HG03135 (cell line): ENCODE data around the gene KCNH3.

ENCODE experiments used
- ATAC-seq: cut with Tn5 transposase; IDR thresholded peaks from one replicate; pipeline ENCODE4 v1.9.1; 2021; ENCODE audit warnings: mild to moderate bottlenecking, moderate library complexity; ENCODE audit not compliant: unreplicated experiment

KCNH3 gene

GRCh38 chr12:49543221-49543913 lies 4.5 kb downstream of the KCNH3 start:
- ATAC-seq: no peak

DNA sequence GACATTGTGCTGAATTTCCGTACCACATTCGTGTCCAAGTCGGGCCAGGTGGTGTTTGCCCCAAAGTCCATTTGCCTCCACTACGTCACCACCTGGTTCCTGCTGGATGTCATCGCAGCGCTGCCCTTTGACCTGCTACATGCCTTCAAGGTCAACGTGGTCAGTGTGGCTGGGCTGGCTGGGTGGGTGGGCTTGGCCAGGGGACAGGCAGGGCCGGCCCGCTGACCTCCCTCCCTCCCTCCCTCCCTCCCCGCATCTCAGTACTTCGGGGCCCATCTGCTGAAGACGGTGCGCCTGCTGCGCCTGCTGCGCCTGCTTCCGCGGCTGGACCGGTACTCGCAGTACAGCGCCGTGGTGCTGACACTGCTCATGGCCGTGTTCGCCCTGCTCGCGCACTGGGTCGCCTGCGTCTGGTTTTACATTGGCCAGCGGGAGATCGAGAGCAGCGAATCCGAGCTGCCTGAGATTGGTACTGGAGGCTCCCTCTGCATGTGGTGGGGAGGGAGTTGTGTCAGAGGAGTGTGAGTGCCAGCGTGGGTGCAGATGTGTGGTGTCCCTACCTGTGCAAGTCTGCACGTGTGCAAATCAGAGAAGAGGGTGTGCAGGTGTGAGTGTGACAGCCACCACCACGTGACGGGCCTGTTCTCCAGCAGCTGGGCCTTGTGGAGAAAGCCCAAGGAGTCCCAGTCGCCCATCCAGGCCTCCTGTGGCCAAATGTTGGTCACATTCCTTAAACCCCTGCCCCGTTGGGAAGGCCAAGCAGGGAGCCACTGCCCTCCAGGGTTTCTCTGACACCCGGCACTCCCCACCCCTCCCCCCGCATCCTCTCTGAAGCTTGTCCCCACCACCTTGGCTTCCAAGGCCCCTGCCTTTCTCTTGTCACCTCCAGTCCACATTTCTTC lies 5.3 kb downstream of the KCNH3 start:
- ATAC-seq: no peak

- ATAC-seq: no peak
These were observed 7.0 kb downstream of the KCNH3 start for GRCh38 chr12:49545815-49546214.

- no peak for ATAC-seq
These were observed 7.7 kb downstream of the KCNH3 start for GRCh38 chr12:49546481-49546880.

DNA sequence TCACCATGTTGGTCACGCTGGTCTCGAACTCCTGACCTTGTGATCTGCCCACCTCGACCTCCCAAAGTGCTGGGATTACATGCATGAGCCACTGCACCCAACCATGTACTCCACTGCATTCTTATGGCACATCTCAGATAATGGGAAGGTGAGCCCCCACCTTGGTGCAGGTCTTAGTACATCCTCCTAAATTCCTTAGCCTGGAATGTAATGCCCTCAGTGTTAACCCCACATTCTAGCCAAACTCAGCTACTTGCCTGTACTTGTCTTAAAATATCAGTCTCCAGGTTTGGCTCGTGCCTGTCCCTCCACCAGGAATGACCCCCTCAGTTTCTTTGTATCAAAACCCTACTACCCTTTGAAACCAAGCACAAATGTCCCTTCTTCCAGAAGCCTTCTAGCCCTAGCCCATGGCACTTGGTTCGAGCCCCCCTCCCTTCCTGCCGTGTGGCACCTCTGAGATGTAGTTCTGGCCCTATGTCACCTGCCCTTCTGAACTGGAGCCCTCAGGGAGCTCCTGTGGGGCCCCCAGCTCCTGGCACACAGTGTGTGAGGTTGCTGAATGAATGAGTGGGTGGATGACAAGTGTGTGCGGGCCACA lies 8.4 kb downstream of the KCNH3 start:
- ATAC-seq: no peak

DNA sequence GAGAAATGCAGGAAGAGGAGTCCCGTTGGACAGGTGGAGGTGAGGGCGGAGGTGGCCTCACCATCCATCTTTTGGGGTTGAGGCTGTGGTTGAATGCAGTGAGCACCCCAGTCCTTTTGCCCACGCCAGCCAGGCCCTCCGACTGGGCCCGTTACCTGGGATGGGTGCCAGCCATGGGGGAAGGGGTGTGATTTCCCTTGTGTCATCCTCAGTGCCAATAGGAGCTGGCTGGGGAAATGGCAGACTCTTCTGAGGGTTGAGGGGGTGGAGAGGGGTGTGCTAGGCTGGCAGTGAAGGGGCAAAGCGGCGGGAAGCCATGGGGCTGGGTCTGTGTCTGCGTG lies 9.6 kb downstream of the KCNH3 start:
- no peak for ATAC-seq

DNA sequence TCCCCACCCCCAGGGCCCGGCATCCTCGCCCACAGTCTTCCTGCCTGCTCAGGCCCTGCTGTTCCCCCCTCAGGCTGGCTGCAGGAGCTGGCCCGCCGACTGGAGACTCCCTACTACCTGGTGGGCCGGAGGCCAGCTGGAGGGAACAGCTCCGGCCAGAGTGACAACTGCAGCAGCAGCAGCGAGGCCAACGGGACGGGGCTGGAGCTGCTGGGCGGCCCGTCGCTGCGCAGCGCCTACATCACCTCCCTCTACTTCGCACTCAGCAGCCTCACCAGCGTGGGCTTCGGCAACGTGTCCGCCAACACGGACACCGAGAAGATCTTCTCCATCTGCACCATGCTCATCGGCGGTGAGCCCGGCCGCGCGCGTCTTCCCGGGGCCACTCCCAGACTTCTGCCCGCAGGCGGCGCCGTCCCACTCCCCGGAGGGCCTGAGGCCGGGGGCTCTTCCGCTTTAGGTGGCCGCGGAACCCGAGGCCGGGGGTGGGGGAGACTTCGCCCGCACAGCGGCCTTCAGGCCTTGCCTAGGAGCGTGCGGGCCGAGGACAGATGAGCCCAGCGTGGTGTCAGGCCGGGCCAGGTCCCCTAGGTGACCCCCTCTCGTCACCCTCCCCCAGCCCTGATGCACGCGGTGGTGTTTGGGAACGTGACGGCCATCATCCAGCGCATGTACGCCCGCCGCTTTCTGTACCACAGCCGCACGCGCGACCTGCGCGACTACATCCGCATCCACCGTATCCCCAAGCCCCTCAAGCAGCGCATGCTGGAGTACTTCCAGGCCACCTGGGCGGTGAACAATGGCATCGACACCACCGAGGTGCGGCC lies 10.2 kb downstream of the KCNH3 start:
- no peak for ATAC-seq

DNA sequence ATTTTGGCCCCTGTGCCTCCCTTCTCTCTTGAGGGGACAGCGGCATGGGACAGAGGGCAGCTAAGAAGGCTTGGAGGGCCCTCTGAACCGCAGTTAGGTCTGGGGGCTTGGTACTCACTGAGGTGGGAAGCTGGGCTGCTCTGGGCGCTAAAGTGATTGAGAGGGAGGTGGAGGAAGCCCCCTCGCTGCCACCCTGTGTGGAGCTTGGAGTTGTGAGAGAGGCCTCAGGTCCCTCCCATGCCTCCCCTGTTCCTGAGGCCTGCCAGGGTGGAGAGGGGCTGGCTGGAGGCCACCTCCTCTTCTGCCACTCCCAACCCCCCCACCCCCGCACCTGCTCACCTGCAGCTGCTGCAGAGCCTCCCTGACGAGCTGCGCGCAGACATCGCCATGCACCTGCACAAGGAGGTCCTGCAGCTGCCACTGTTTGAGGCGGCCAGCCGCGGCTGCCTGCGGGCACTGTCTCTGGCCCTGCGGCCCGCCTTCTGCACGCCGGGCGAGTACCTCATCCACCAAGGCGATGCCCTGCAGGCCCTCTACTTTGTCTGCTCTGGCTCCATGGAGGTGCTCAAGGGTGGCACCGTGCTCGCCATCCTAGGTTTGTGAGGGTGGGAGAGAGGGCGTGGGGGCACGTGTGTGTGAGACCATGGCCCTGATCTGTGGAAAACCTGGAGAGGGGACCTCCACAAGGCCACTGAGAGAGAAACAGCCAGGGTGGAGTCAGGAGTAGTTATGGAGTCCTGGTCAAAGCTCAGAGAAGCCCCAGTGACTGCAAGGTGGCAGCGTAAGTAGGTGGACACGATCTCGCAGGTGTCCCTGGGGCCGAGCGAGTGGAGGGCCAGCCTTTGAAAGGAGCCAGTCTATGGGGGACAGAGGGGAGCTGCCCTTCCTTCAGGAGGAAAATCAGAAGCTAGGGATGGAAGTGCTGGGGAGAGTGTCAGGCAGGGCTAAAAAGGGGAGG lies 11.2 kb downstream of the KCNH3 start:
- no peak for ATAC-seq

GRCh38 chr12:49550693-49551252 lies 11.9 kb downstream of the KCNH3 start:
- no peak for ATAC-seq

DNA sequence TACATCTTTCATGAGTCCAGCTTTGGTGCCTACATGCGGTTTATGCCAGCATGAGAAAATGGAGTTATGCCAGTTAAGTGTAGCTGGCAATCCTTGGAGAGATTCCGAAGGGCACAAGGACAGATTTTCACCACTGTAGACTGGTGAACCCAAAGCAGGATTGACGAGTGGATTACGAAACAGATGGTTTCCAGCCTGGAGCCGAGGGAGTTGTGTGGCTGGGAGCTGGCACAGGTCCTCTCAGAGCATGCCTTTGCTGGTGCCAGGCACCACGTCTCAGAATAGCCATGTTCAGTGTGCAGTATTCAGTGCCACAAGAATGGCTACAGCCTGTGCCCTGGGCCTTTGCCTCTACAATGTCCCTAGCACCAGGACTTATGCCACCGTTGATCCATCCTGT lies 13.2 kb downstream of the KCNH3 start:
- no peak for ATAC-seq

GRCh38 chr12:49552425-49552824 lies 13.6 kb downstream of the KCNH3 start:
- ATAC-seq: no peak

GRCh38 chr12:49552899-49553298 lies 14.1 kb downstream of the KCNH3 start:
- no peak for ATAC-seq

GRCh38 chr12:49553512-49554088 lies 14.8 kb downstream of the KCNH3 start:
- no peak for ATAC-seq

GRCh38 chr12:49554266-49554665 lies 15.4 kb downstream of the KCNH3 start:
- no peak for ATAC-seq

DNA sequence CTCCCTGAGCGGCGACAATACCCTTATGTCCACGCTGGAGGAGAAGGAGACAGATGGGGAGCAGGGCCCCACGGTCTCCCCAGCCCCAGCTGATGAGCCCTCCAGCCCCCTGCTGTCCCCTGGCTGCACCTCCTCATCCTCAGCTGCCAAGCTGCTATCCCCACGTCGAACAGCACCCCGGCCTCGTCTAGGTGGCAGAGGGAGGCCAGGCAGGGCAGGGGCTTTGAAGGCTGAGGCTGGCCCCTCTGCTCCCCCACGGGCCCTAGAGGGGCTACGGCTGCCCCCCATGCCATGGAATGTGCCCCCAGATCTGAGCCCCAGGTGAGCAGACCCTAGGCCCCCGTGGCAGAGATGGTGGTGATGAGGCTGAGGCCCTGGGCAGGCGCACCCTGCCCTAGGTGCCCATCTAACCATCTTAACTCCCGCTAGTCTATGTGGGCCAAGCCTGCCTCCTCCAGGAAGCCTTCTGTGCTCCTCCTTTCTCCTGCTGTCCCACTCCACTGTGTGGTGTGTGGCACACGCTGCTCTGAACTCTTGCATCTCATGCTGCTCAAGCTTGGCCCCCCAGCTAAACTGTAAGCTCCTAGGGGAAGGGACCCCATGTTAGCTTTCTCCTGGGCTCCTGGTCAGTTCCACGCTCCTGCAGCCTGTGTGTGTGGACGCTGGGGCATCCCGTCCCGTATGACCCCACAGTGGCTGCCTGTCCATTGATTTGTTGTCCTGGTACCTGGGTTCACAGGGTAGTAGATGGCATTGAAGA lies 17.0 kb downstream of the KCNH3 start:
- no peak for ATAC-seq

GRCh38 chr12:49556391-49557186 lies 17.8 kb downstream of the KCNH3 start:
- no peak for ATAC-seq

DNA sequence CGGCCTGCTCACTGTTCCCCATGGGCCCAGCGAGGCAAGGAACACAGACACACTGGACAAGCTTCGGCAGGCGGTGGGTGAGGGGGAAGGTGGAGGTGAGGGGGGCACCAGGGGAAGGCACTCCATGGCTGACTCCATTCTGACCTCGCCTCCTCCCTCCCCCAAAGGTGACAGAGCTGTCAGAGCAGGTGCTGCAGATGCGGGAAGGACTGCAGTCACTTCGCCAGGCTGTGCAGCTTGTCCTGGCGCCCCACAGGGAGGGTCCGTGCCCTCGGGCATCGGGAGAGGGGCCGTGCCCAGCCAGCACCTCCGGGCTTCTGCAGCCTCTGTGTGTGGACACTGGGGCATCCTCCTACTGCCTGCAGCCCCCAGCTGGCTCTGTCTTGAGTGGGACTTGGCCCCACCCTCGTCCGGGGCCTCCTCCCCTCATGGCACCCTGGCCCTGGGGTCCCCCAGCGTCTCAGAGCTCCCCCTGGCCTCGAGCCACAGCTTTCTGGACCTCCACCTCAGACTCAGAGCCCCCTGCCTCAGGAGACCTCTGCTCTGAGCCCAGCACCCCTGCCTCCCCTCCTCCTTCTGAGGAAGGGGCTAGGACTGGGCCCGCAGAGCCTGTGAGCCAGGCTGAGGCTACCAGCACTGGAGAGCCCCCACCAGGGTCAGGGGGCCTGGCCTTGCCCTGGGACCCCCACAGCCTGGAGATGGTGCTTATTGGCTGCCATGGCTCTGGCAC lies 18.5 kb downstream of the KCNH3 start:
- no peak for ATAC-seq
